Measurements from ENCODE around the gene AURKB.

Gene AURKB

GRCh38 chr17:8176998-8177731 is 33.2 kb downstream of the AURKB start:
- no peak for TF ChIP-seq CTCF (IDR thresholded peaks at IDR 0.05)

GRCh38 chr17:8176197-8176940 is 34.0 kb downstream of the AURKB start, which contains the start of gene TMEM107:
Gene TMEM107, minus strand, starts transcription at chr17:8176380. Its CDS starts 94 bp downstream, at chr17:8176286.
- no peak for TF ChIP-seq CTCF (IDR thresholded peaks at IDR 0.05)

- TF ChIP-seq CTCF (IDR thresholded peaks at IDR 0.05), result no peak
These were observed 34.6 kb downstream of the AURKB start for GRCh38 chr17:8175795-8176196.

- TF ChIP-seq CTCF (IDR thresholded peaks at IDR 0.05), result no peak
These were observed 36.5 kb downstream of the AURKB start for GRCh38 chr17:8173871-8174322.

- TF ChIP-seq CTCF (IDR thresholded peaks at IDR 0.05), result no peak
These were observed 37.1 kb downstream of the AURKB start for GRCh38 chr17:8173056-8173870.

- no peak for TF ChIP-seq CTCF (IDR thresholded peaks at IDR 0.05)
These were observed 42.8 kb downstream of the AURKB start for GRCh38 chr17:8167526-8167925.

- TF ChIP-seq CTCF (IDR thresholded peaks at IDR 0.05), result no peak
These were observed 43.6 kb downstream of the AURKB start for GRCh38 chr17:8166731-8167130.
